SIG-M5 treated with dmso at 0.1 percent for 504 hours (cell line): ENCODE measurements around the gene MRPL2.
A peak's percentile ranks its signal among the peaks of the same experiment; 100 is the strongest.

Experiments
- DNase-seq: peaks from one replicate; lab custom pipeline; 2025; ENCODE audit not compliant: unreplicated experiment; lab: John Stamatoyannopoulos, UW

Gene MRPL2

GRCh38 chr6:43021270-43022047 lies 37.8 kb downstream of the MRPL2 start, which contains the start of gene RRP36:
Gene RRP36, plus strand, starts transcription at chr6:43021623. Its CDS starts 32 bp downstream, at chr6:43021655.
- peak; percentile 46 for DNase-seq

- no peak for DNase-seq
Measured at GRCh38 chr6:43020847-43021246, 38.4 kb downstream of the MRPL2 start.

GRCh38 chr6:43020052-43020705 lies 39.1 kb downstream of the MRPL2 start:
- DNase-seq = no peak

GRCh38 chr6:43019152-43019551 lies 40.1 kb downstream of the MRPL2 start:
- DNase-seq = no peak

- no peak for DNase-seq
Measured at GRCh38 chr6:43016943-43017334, 42.3 kb downstream of the MRPL2 start.

- no peak for DNase-seq
Measured at GRCh38 chr6:43016176-43016942, 42.9 kb downstream of the MRPL2 start.

GRCh38 chr6:43014434-43014909 lies 44.8 kb downstream of the MRPL2 start:
- DNase-seq = no peak

GRCh38 chr6:43013843-43014433 lies 45.3 kb downstream of the MRPL2 start, which contains the start of the genes KLHDC3 and MEA1:
Gene KLHDC3, plus strand, starts transcription at chr6:43014249. Its CDS starts 2,944 bp downstream, at chr6:43017193.
Gene MEA1, minus strand, starts transcription at chr6:43013946. Its CDS starts 133 bp downstream, at chr6:43013813.
- peak; percentile 99 for DNase-seq

GRCh38 chr6:43013097-43013842 lies 46.0 kb downstream of the MRPL2 start:
- DNase-seq = peak; percentile 41

GRCh38 chr6:43012364-43012763 lies 46.9 kb downstream of the MRPL2 start:
- no peak for DNase-seq

- no peak for DNase-seq
Measured at GRCh38 chr6:43011207-43011606, 48.0 kb downstream of the MRPL2 start.

- DNase-seq = no peak
Measured at GRCh38 chr6:43009124-43009523, 50.1 kb downstream of the MRPL2 start.

GRCh38 chr6:43007126-43007525 lies 52.1 kb downstream of the MRPL2 start:
- no peak for DNase-seq

- DNase-seq = no peak
Measured at GRCh38 chr6:43006251-43006650, 53.0 kb downstream of the MRPL2 start.

GRCh38 chr6:43005844-43006243 lies 53.4 kb downstream of the MRPL2 start:
- no peak for DNase-seq
